ENCODE results near the gene UBAC1.
"Not testable (repeated sequence)": the region's sequence is repeated elsewhere in the genome, so short reads cannot be mapped to it uniquely, and the experiment has no call there.

The UBAC1 gene

DNA sequence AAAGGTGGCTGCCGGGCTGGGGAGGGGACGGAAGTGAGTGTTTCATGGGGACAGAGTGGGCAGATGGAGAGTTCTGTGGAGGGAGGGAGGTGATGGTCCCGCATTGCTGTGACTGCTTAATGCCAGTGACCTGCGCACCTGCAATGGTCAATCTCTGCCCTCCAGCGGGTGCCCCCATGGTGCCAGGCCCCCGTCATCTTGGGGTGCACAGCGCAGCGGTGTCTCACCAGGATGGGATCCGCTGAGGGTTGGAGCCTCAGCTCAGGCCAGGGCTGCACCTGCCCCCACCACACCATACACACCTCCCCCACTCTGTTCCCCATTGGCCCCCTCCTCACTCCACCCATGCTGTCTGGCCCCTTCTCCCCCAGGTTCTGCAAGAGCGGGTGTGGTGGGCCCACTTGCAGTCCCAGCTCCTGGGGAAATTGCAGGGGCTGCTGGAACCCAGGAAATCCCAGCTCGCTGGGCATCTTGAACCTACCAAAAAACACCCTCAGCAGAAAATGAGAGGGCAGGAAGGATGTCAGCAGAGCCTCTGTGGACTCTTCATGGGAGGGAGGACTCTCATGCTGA is 41.8 kb downstream of the UBAC1 start:
- no peak for DNase-seq

DNA sequence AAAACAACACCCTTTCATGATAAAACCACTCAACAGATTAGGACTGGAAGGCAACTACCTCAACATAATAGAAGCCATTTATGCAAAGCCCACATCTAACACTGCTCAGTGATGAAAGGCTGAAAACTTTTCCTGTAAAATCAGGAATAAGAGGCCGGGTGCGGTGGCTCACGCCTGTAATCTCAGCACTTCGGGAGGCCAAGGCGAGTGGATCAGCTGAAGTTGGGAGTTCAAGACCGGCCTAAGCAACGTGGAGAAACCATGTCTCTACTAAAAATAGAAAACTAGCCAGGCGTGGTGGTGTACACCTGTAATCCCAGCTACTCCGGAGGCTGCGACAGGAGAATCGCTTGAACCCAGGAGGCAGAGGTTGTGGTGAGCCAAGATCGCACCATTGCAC is 44.9 kb downstream of the UBAC1 start:
- not testable (repeated sequence) for DNase-seq

DNA sequence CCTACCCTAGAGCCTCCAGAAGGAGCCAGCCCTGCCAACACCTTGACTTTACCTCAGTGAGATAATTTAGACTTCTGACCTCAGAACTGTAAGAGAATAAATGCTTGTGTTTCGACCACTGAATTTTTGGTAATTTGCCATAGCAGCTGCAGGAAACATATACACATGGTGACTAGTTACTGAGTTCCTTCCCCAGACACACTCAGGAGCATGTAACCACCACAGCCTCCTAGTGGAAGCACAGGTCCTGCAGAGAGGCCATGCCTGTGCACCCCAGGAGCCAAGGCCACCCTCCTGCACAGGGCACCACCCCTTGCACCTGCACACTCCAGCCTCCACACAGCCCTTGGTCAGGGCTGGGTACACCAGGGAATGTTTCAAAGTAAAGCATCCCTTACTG is 46.3 kb downstream of the UBAC1 start:
- no peak for DNase-seq

DNA sequence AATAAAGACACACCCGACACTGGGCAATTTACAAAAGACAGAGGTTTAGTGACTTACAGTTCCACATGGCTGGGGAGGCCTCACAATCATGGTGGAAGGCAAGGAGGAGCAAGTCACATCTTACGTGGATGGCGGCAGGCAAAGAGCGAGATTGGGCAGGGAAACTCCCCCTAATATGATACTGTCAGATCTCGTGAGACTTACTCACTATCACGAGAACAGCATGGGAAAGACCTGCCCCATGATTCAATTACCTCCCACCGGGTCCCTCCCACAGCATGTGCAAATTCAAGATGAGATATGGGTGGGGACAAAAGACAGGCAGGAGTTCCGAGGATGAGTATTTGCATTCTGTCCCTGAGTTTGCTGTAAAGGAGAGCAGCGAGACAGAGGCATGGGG is 49.9 kb downstream of the UBAC1 start:
- DNase-seq, result not testable (repeated sequence)

DNA sequence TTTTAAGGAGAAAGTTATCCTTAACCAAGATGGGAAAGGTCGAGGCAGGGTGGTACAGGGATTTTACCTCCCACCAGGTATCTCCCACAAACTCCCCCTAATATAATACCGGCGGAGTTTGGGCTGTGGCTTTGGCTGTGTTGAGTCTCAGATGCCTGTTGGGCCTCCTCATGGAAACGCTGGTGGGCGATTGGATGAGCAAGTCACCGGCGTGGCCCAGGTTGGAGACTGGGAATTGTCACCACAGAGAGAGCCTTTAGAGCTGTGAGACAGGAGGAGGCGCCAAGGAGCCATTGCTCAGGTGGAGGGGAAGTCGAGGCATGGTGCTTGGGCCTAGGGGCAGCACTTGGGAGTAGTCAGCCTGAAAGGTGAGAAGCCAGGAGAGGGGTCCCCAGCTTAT is 50.4 kb downstream of the UBAC1 start:
- no peak for DNase-seq

DNA sequence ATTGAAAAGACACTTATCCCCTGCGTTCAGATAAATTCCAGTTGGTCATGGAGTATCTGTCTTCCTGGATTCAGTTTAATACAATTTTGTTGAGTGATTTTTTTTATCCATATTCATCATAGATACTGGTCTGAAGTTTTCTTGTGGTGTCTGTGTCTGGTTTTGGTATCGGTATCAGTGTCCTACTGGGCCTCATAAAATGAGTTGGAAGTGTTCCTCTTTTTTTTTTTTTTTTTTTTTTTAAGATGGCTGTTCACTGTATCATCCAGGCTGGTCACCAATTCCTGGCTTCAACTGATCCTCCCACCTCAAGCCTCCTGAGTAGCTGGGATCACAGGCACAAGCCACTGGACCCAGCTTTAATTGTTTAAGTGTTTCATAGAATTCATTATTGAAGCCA is 51.0 kb downstream of the UBAC1 start:
- no peak for DNase-seq

DNA sequence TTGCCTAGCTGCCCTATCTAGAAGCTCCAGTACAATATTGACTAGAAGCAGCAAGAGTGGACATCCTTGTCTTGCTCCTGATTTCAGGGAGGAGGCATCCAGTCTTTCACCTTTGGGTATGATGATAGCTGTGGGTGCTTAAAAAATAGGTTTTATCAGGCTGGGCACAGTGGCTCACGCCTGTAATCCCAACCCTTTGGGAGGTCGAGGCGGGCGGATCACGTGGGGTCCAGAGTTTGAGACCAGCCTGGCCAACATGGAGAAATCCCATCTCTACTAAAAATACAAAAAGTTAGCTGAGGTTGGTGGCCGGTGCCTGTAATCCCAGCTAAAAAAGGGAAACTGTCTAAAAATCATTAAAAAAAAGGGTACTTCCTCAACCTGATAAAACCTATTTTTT is 51.8 kb downstream of the UBAC1 start:
- no peak for DNase-seq

DNA sequence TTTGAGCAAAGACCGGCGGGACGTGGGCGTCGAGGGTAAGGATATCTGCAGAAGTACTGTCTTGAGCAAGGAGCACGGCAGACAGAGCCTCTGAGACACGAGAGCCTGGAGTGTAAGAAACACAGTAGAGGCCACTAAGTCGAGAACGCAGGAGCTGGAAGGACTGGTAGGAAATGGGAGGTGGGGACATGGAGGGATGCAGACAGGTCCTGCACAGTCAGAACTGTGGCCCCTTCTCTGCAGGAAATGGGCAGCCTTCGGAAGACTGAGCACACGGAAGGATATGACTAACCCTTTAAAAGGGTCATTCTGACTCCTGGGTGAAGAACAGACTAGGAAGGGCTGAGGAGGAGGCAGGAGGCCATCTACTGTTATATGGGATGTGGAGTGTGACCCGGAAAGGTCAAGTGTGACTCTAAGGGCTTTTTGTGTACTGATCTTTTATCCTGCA is 52.4 kb downstream of the UBAC1 start:
- DNase-seq, result no peak

DNA sequence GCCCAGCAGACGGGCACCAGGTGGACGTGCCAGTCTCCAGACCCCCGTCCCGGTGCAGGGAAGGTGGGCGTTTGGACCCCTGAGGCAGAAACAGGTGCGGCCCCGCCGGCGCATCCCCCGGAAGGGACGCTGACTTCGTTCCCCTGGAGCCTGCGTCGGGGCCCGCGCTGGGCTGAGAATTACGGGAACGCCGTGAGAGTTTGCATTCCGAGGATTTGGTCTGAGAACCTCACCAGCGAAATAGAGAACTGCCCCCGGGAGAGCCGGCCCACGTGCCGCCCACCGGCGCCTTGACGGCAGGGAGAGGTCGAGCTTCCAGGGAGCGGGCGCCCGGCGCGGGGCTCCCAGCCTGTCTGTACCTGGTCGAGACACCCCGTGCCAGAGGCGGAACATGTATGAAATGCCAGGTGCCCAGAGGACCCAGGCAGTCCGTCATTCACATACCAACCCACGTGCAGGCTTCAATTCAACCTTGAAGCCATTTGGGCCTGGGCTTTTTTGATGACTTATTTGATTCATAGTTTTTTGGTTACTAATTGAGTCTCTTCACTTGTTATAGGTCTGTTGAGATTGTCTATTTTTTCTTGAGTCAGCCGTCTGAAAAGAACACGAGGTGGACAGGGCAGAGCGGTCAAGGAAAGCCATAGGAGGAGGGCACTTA is 53.0 kb downstream of the UBAC1 start:
- DNase-seq, result peak in 1 of 2 donors; percentile 29

DNA sequence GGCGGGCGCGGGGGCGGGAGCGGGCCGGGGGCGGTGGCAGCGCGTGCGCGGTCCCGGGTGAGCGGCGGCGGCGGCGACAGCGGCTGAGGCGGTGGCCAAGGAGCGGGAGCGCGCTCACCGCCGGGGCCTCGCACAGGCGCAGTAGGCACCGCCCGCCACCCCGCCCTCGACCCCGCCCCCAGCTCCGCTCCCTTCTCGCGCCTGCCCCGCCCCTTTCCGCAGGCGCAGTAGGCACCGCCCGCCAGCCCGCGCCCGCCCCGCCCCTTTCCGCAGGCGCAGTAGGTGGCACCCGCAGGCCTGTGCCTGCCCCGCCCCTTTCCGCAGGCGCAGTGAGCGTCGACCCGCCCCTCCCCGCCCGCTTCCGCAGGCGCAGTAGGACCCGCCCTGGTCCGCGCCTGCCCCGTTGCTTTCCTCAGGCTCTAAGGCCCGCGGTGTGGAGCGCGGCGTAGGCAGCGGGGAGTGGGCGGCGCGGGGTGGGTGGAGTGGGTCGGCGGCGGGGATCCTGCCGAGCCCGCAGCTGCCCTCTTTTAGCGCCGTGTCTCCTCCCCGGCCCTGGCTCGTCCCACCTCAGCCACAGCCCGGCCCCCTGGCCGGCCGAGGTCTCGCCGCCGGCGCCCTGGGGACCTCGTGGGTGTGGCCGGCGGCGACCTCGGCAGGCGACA is 53.6 kb downstream of the UBAC1 start, which contains the start of gene CAMSAP1:
Gene CAMSAP1 (minus strand): TSS at position 116 of the 662 bp plus-strand sequence. CDS start 387 bp downstream, outside the sequence.
- peak; percentile 92 to 96 for DNase-seq

DNA sequence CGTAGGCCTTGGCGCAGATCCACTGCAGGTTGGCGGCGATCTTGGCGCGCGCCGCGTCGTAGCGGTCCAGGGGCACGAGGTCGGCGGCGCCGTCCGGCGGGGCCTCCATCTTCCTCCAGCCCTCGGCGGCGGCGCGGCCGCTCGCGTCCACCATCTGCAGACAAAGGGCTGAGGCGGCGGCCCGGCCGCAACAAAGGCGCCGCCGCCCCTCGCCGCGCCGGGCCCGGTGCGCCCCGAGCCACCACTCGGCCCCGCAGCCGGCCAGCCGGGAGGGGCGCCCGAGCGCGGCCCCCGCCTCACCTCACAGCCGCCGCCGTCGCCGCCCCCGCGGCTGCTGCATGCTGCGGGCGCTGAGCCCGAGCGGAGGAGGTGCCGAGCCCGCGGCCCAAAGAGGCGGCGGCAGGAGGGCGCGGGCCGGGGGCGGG is 54.2 kb downstream of the UBAC1 start:
- DNase-seq, result no peak

DNA sequence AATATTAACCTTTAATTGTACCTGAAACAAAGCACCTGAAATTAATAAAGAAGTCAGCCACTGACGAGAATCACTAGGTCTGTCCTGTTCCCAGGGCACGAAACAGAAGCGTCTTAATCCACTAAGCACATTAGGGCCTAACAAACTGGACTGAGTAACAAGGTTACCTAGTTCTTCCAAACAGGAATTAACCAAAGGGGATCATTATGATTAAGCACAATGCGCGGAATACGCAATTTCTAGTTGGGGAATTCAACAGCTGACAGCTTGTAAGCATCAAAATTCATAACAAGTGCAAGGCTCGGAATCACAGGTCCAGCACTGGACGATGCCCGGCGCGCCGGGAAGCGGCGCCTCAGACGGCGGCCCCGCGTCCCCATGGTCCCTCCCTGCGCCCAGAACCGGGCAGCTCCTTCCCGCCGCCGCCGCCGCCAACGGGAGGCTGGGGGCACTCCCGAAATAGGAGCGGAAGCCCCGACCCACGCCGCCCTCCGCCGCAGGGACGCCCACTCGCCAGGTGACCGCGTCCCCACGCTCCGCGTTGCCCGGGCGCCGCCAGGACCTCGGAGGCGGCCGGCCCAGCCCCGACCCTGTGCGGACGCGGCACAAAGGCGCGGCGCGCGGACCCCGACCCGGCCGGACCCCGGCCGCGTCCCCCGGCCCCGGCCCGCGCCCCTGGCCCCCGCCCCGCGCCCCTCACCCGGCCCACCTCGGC is 54.7 kb downstream of the UBAC1 start:
- DNase-seq, result no peak

DNA sequence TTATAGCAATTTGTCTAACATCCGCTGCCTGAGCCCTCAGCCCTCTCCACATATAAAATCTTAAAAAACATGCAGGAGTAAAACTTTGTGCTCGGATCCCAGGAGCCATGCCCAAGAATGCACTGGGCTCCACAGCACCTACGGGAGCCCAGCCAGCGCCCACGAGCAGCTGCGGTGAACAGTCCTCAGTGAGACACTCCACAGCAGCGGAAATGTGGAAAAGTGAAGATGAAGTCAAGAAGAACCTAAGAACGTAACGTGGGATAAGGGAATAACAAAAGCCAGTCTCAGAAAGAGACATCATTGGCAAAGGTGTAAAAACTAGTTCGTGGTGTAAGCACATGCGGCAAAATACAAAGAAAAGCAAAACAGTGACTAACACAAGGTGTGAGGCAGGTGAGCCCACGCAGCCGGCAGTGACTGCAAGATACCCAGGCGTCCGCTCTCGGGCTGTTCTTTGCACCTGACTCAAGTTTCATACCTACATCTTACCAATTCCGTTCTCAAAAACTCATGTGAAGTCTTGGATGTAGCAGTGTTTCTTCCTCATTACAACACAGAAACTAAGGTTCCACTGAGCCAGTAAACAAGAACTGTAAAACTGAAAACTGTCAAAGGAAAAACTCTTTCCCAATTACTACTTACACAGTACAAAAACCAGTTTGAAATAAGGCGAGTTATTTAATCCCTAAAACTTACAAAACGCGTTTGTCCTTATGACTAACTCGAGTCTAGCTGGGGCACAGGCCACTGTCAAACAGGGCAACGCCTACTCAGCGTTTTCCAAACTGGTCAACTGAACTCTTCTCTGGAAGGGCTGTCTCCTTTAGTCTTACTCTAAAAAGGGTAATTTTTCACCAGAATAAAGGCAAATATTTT is 55.6 kb downstream of the UBAC1 start:
- DNase-seq, result peak; percentile 55 to 62

DNA sequence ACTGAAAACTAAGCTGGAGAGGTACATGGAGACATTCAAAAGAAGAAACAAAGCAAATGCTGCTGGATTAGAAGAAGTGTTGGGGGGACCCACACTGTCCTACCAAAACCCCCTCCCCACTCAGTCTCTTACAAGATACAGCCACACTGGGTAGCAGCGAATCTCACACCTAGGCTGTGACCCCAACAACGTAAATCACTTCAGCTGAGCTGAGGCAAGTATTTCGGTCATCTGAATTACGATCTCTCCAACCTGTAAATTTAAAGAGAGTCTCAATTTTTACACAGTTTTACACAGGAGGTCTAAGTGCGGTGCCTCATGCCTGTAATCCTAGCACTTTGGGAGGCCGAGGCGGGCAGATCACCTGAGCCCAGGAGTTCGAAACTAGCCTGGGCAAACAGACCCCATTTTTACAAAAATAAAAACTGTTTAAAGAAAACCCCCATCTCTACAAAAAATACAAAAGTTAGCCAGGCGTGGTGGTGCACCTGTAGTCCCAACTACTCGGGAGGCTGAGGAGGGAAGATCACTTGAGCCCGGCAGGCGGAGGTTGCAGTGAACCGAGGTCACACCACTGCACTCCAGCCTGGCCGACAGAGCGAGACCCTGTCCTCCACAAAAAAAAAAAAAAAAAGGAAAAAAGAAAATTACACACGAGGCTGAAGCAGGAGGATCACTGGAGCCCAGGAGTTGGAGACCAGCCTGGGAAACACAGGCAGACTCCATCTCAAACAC is 57.2 kb downstream of the UBAC1 start:
- no peak for DNase-seq

DNA sequence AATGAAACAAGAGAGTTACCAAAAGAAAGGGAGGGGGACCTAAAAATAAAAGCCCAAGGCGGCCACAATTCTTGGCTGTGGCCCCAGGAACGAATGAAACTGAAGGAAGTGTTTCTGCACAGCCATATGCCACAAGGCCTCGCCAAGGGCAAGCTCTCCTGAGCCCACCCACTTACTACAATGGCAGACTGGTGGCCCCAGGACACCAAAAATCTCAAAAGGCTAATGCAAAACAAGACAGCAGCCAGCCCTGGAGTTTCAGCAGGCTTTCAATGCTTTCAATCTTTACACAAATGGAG is 57.9 kb downstream of the UBAC1 start:
- no peak for DNase-seq

DNA sequence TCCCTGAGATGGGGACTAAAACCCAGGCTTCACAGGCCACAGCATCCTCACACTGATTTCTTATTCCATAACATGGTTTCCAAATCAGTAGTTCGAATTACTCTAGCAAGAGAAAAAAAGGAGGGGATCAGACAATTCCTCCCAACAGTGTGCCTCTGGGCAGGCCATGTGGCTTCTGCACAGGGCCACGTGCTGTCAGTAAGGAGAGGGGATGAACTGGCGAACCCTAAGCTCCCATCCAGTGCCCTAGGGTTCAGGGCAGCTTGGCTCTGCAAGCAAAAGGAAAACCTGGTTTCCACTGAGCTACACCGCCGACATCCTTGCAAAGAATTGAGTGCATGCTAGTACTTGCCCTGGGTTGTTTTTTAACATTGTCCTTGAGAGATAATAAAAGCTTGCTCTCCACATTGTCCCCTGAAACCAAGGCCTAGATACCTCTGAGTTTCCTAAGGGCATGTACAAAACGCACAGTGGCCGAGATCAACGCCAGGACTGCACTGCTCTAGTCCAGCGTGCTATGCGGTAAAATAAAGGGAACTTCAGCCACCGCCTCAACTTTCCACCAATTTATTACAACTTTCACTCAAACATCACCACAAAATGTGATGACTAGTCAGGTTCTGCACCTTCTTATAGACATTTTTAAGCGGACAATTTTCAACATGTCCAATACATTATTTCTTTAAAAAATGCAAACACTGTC is 58.4 kb downstream of the UBAC1 start:
- no peak for DNase-seq

DNA sequence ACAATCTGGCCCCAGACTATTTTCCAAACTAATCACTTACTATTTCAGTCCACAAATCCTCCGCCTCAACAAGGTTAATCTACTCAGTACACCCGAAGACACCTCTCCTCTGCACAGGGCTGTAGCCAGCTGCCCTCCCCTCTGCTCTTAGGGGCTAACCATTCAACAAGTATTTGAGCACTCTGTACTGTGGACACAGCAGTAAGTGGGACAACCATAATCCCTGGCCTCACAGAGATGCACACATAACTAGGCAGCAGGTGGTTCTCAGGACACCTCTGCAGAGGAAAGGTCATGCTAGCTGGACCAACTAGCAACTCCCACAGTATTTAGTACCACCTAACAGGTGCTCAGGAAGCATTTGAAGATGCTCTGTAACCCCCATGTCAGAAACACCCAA is 59.3 kb downstream of the UBAC1 start:
- DNase-seq, result no peak

DNA sequence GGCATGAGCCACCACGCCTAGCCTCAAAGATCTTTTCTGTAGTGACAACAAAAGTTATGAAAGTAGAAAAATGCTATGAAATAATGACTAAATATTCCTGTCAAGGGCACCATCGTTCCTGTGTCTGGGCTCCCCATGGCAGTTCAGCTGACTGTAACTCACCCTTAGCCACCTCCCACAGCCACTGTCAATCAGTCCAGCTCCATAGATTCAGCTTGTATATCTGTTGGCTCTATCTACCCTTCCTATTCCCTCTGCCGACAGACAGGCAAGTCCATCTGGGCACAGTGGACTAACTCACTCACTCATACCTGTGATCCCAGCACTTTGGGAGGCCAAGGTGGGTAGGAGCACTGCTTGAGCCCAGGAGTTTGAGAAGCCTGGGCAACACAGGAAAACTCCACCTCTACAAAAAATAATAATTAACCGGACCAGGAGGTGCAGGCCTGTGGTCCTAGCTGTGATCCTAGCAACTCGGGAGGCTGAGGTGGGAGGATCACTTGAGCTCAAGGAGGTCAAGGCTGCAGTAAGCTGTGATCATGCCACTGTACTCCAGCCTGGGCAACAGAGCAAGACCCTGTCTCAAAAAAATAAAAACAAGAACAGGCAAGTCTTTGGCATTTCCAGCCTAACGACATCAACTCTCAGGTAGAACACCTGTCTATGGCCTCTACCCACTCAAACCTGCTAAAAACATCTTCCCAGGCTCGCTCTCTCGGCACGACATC is 60.0 kb downstream of the UBAC1 start:
- no peak for DNase-seq

DNA sequence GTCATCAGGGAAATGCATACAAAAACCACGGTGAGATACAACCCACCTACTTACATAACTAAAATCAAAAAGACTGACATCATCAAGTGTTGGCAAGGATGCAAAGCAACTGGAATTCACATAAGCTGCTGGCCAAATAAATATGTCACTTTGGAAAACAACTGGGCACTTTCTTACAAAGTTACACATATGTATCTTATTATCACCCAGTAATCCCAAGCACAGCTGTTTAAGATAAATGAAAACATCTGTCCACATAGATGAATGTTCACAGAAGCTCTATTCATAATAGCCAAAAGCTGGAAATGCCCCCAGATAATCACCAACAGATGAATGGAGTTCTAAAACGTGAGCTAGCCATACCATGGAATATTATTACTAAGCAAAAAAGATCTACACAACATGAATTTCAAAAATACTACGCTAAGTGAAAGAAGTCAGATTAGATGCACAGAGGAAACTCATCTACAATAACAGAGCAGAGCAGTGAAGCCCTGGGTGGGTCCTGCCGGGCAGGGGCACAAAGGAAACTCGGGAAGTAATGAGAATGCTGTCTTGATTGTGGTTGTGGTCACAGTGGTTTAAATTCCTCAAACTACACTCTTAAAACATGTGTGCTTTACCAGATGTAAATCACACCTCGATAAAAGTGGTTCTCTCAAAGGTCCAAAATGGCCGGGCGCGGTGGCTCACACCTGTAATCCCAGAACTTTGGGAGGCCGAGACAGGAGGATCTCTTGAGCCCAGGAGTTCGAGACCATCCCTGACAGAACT is 62.4 kb downstream of the UBAC1 start:
- DNase-seq, result no peak

DNA sequence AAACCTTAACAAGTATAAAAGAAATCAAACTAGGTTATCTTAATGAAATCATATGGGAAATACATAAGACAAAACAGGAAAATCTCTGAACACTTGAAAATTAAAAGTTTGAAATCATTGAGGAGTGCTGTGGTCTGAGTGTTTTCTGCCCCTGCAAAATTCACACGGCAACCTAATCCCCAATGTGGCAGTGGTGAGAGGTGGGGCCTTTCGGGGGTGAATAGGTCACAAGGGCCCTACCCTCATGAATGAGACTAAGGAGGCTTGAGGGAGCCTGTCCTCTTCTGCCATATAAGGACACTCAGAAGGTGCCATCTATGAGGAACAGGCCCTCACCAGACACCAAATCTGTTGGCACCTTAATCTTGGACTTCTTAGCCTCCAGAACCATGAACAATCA is 64.5 kb downstream of the UBAC1 start:
- DNase-seq, result no peak
